ENCODE results near the gene USP10. TPM values are rescaled to one million over a fixed set of nuclear protein-coding genes. Genes with fewer than 3 reads are reported as not detected.

USP10 gene
- total RNA-seq, 1 donor = 61.7 TPM

GRCh38 chr16:84813141-84813934 lies 113.5 kb downstream of the USP10 start:
- TF ChIP-seq, protein P1, sequence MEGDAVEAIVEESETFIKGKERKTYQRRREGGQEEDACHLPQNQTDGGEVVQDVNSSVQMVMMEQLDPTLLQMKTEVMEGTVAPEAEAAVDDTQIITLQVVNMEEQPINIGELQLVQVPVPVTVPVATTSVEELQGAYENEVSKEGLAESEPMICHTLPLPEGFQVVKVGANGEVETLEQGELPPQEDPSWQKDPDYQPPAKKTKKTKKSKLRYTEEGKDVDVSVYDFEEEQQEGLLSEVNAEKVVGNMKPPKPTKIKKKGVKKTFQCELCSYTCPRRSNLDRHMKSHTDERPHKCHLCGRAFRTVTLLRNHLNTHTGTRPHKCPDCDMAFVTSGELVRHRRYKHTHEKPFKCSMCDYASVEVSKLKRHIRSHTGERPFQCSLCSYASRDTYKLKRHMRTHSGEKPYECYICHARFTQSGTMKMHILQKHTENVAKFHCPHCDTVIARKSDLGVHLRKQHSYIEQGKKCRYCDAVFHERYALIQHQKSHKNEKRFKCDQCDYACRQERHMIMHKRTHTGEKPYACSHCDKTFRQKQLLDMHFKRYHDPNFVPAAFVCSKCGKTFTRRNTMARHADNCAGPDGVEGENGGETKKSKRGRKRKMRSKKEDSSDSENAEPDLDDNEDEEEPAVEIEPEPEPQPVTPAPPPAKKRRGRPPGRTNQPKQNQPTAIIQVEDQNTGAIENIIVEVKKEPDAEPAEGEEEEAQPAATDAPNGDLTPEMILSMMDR (IDR thresholded peaks at IDR 0.05; ENCODE audit: insufficient read depth, low read length) = no peak

DNA sequence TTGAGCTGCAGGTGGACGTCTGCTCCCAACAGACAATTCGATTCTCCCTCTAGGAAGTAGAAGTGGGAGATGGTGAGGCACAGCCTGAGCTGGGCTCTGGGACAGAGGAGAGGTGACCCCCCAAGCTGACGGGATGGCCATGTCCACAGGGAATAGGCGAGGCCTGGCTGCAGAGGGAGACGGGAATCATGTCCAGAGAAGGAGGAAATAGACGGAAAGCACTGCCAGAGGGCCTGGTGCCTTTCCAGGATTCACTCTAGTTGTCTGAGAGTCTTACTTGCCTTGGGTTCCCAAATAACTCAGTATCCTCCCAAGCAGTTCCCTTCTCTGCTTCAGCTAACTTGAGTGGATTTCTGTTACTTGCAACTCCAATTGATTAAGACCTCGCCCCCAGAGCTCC lies 115.7 kb downstream of the USP10 start:
- DNase-seq (ENCODE audit: low read depth) = no peak
- H3K4me3 ChIP-seq (ENCODE audit: low read depth, low read length) = no peak overlapping the region
- TF ChIP-seq, protein P1 (IDR thresholded peaks at IDR 0.05; ENCODE audit: insufficient read depth, low read length) = no peak

More at GRCh38 chr16:84813141-84813934, 113.5 kb downstream of the USP10 start:
- H3K4me3 ChIP-seq (ENCODE audit: low read depth, low read length) = no peak overlapping the region
- no peak for DNase-seq (ENCODE audit: low read depth)

- TF ChIP-seq, protein P1 (IDR thresholded peaks at IDR 0.05; ENCODE audit: insufficient read depth, low read length) = no peak
Measured at GRCh38 chr16:84816023-84816422, 116.2 kb downstream of the USP10 start.

GRCh38 chr16:84816485-84816884 lies 116.7 kb downstream of the USP10 start:
- H3K4me3 ChIP-seq (ENCODE audit: low read depth, low read length) = no peak overlapping the region
- DNase-seq (ENCODE audit: low read depth) = no peak
- TF ChIP-seq, protein P1 (IDR thresholded peaks at IDR 0.05; ENCODE audit: insufficient read depth, low read length) = no peak

More at GRCh38 chr16:84816023-84816422, 116.2 kb downstream of the USP10 start:
- no peak overlapping the region for H3K4me3 ChIP-seq (ENCODE audit: low read depth, low read length)
- DNase-seq (ENCODE audit: low read depth) = no peak

DNA sequence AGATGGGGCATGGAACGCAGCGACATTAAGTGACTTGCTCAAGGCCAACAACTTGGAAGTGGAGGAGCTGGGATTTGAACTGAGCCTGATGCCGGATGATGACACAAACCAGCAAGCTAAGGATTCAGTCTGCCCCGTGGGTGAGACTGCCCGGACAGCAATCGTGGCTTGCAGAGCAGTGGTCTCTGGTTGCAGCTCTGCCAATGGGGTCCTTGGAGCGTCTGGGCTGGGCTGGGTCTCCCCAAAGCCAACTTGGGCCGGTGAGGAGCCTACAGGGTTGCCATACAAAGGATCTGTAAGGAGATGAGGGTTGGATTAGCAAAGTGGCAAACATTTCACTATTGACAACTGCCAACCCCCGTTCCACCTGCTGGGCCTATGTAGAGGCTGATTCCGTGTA lies 117.4 kb downstream of the USP10 start:
- no peak overlapping the region for H3K4me3 ChIP-seq (ENCODE audit: low read depth, low read length)
- no peak for DNase-seq (ENCODE audit: low read depth)
- TF ChIP-seq, protein P1 (IDR thresholded peaks at IDR 0.05; ENCODE audit: insufficient read depth, low read length) = no peak

- TF ChIP-seq, protein P1 (IDR thresholded peaks at IDR 0.05; ENCODE audit: insufficient read depth, low read length) = no peak
- no peak for DNase-seq (ENCODE audit: low read depth)
- H3K4me3 ChIP-seq (ENCODE audit: low read depth, low read length) = no peak overlapping the region
Measured at GRCh38 chr16:84817613-84818012, 117.8 kb downstream of the USP10 start.

Measured in fibroblast of the aortic adventitia (primary cell).